HG03175 (cell line): ENCODE results near the gene BAIAP3.

Source experiments
- ATAC-seq: cut with Tn5 transposase; IDR thresholded peaks from one replicate; pipeline ENCODE4 v1.9.1; 2021; ENCODE audit warnings: mild to moderate bottlenecking, moderate library complexity; ENCODE audit not compliant: unreplicated experiment

BAIAP3 gene

GRCh38 chr16:1298406-1298805 lies 35.0 kb upstream of the BAIAP3 start:
- ATAC-seq = no peak

DNA sequence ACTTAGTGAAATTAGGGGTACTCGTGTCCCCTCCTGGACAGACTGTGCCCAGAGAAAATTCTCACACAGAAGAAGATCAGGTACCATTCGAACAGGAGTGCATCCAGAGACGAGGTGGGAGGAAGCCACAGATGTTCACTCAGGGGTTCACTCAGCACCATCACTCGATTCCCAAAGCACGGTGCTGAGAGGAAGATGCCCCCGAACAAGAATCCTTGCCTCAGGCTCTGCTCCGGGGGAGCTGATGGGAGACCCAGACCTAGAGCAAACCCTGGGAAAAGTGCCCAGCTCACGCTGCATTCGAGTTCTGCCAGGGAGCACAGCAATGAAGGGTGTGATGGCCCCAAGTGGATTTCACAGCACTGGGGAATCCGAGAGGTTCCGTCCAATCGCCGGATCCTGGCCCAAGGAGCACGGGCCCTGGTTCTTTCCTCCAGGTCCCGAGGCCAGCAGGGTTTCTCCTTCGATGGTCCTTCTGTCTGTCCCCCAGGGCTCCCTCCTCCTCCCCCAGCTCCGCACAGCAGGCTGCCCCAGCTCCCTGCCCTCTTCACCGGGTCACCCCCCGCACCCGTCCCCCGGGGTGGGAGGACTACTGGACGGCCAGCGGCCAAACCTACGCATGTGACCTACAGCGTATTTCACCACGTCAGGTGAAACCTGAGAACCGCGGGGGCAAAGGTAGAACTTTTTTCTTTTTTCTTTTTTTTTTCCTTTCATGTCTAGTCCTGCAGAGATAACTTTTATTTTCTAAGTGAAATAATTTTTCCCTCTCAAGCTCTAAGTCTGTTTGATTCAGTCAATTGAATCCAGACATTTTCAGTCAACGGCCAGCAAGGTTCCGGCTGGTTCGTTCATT lies 34.2 kb upstream of the BAIAP3 start:
- ATAC-seq = no peak

DNA sequence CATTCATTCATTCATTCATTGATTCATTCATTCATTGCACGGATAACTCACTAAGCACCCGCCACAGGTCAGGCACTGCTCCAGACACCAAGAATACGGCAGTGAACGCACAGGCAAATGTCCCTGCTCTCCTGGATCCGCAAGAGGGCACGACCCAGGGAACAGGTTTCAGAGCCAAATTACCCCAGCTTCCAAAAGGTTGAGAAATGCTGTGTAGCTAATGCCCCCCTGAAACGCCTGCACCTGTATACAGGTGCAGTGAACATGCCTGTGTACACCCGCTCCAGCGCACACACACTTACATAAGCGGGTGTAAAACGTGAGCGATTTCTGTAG lies 33.6 kb upstream of the BAIAP3 start:
- no peak for ATAC-seq

- ATAC-seq = peak; percentile 48
These were observed 32.6 kb upstream of the BAIAP3 start for GRCh38 chr16:1300664-1301476.

DNA sequence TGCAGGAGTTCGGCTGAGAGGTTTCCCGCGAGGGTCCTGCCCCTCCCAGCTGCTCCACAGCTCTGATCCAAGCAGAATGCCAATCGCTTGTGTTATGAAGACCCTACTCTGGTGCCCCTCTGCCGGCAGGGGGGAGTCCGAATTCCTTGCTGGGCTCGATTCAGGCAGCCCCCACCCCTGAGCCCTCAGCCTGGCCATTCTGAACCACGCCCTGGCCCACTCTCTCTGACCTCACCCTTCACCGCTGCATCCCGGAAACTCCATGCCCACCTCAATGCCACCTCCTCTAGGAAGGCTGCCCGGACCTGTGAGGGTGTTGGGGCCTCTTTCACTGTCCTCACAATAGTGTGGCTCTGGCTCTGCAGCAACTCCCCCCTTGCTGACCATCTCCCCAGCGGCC lies 31.9 kb upstream of the BAIAP3 start:
- no peak for ATAC-seq

DNA sequence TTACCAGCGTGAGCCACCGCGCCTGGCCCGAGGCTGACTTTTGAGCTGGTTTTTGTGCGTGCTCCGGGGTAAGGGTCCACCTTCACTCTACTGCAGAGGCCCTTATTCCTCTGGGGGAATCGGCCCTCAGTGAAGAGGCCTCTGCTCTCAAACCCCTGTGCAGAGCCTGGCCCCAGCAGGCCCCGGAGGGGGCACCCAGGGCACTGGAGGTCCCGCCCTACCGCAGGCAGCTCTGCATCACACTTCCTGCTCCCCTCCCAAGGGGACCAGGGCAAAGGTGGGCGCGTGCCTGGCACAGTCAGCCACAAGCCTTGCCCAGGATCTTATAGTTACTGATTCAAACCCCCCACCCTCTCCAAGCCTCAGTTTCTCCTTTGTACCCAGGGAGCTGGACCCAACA lies 27.6 kb upstream of the BAIAP3 start:
- ATAC-seq = no peak

DNA sequence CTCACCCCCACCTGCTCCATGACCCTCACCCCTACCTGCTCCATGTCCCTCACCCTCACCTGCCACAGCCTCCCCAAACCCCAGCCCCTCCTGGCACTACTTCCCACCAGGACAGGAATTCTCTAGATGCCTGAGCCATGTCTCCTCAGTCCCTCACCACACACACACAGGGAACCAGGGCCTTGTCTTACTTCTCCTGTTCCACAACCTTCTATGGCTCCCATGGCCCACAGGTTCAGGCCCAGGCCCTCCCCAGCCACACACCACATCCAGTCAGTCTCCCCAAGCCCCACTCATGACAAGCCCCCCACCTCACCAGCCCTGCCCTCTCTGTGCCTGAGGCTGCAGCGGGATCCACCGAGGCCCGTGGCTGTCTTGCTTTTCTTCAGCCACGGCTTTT lies 27.1 kb upstream of the BAIAP3 start:
- no peak for ATAC-seq

DNA sequence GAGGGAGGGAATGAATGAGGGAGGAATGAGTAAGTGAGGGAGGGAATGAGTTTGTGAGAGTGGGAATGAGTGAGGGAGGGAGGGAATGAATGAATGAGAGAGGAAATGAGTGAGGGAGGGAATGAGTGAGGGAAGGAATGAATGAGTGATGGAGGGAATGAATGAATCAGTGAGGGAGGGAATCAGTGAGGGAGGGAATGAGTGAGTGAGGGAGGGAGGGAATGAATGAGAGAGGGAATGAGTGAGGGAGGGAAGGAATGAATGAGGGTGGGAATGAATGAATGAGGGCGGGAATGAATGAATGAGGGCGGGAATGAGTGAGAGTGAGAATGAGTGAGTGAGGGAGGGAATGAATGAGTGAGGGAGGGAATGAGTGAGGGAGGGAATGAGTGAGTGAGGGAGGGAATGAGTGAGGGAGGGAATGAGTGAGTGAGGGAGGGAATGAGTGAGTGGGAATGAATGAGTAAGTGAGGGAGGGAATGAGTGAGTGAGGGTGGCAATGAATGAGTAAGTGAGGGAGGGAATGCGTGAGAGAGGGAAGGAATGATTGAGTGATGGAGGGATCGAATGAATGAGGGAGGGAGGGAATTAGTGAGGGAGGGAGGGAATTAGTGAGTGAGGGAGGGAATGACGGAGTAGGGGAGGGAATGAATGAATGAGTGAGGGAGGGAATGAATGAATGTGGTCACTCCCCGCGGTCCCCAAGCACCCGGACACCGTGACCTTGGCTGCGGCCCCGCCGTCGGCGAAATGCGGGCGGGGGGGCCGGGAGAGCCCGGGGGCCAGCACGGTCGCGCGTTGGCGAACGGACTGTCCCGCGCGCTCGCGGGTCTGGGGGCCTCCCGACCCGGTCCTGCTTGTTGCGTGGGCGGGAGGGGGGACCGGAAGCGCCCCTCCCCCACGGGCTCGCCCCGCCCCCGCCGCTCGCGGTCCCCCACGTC lies 25.1 kb upstream of the BAIAP3 start:
- ATAC-seq = peak; percentile 21

GRCh38 chr16:1308977-1309885 lies 24.2 kb upstream of the BAIAP3 start, which contains the start of gene UBE2I:
UBE2I (plus strand) TSS chr16:1309636; CDS start chr16:1314031, 4,395 bp downstream.
- ATAC-seq = peak; percentile 70

- ATAC-seq = peak; percentile 20
These were observed 23.3 kb upstream of the BAIAP3 start for GRCh38 chr16:1309888-1310831.

GRCh38 chr16:1310832-1311200 lies 22.6 kb upstream of the BAIAP3 start:
- ATAC-seq = no peak

GRCh38 chr16:1311212-1311737 lies 22.2 kb upstream of the BAIAP3 start:
- ATAC-seq = no peak

DNA sequence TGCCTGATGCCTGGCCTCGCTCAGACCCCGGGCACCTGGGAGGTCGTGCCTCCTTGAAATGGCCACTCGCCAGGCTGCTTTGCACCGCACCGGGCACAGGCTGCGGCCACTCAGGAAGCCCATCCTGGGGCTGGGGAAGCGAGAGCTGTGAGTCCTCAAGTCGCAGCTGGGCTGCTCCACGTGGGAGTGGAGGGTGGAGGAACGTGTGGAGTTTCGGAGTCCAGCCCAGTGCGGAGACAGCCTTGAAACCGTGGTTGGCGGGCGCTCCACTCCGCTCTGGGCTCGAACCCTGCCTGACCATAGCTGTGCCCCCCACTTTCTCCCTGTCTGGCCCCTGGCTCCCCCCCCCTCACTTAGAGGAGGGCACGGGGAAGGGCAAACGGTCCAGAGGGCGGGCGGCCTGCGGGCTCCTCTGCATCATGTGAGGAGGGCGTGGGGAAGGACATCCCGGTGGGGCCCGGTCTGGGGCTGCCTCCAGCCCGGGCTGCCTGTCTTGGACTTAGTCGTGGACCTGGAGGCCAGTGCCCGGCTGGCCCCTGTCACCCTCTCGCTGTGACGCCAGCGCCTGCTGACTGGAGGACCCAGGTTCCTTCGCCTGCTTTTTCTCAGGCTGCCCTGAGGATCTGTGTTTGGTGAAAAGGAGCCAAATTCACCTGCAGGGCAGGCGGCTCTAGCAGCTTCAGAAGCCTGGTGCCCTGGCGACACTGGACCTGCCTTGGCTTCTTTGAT lies 21.5 kb upstream of the BAIAP3 start:
- no peak for ATAC-seq

GRCh38 chr16:1312467-1312816 lies 21.0 kb upstream of the BAIAP3 start:
- ATAC-seq = no peak

- ATAC-seq = no peak
These were observed 20.5 kb upstream of the BAIAP3 start for GRCh38 chr16:1312903-1313302.

DNA sequence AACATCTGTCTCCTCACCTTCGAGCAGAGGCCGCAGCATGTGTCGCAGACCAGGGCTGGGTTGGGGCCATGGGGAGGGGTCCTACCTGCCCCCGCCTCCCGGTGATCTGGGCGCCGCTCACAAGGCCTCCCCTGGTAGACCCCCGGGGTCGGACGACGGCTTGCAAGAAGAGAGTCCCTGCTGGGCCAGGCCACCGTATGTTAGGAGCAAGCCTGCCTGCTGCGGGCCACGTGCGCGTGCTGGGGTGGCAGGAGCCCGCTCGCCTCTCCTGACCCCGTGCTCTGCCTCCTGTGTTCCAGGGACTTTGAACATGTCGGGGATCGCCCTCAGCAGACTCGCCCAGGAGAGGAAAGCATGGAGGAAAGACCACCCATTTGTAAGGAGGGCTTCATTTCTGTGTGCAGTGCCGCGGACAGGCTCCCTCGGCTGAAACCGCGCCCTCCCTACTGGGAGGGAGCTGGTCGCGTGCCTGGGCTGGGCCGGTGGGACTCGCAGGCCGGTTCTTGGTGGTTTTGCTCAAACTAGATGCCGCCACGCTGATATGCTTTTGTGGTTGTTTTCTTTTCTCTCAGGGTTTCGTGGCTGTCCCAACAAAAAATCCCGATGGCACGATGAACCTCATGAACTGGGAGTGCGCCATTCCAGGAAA lies 19.6 kb upstream of the BAIAP3 start:
- ATAC-seq = no peak

DNA sequence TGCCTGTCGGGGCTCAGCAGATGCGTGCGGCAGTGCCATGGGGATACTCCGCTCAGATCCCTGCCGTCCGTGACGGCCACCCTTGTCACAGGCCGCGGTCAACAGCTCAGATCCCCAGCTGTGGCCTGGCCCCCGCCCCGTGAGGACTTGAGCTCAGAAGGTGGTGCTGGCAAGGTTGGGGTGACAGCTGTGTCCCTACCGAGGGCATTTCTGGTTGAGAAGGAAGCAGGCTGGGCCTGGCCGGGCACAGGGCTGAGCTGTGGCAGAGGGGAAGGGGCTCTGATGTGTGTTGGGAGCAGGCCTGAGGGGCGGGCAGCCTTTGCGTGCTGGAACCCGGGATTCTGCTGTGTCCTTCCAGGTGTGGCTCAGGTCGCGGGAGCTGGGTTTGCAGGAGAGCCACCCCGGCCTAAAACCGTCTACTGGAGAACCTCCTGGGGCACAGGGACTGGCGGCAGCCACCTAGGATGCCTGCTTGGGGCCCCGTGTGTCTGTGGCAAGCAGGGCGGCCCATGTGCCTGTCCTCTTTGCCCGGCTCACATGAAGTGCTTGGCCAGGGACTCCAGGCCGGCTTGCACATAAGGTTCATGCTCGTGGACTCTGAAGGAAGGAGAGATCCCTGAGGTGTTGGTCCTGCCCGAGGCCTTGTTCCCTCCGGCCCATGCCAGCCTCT lies 18.9 kb upstream of the BAIAP3 start:
- no peak for ATAC-seq
